SH-SY5Y (cell line): Measurements from ENCODE around the gene THSD7A.

Experiments used
- GATA2 ChIP-seq: IDR thresholded peaks from 2 replicates; pipeline ENCODE4 v1.6.1; 2011; ENCODE audit warnings: mild to moderate bottlenecking, low read depth, low read length
- GATA3 ChIP-seq: IDR thresholded peaks from 2 replicates; pipeline ENCODE4 v1.6.1; 2011; ENCODE audit warnings: low read depth, mild to moderate bottlenecking, low read length, moderate library complexity

- no peak for TF ChIP-seq GATA2
- TF ChIP-seq GATA3: no peak
These were observed 261.0 kb downstream of the THSD7A start for GRCh38 chr7:11570922-11571550.
